Hepatocyte (in vitro differentiated cells): ENCODE results near the gene RPS6KA2. TPM values are rescaled to one million over a fixed set of nuclear protein-coding genes. Genes with fewer than 3 reads are reported as not detected.
A peak's percentile ranks its signal among the peaks of the same experiment; 100 is the strongest.

Source experiments
- DNase-seq: peaks from one replicate; pipeline ENCODE4 v3.0.0-alpha.2; 2016; ENCODE audit warnings: low spot score
- H2AFZ ChIP-seq: fragments of 200-600 bp; sonication (generic); 2 replicates; pipeline ENCODE4 v1.6.0; 2016; ENCODE audit warnings: antibody characterized with exemption, mild to moderate bottlenecking
- H3K27ac ChIP-seq: fragments of 200-600 bp; sonication (generic); 2 replicates; pipeline ENCODE4 v1.5.1; 2016; ENCODE audit warnings: mild to moderate bottlenecking
- H3K27me3 ChIP-seq: fragments of 200-600 bp; sonication (generic); 2 replicates; pipeline ENCODE4 v1.6.1; 2016
- H3K36me3 ChIP-seq: fragments of 200-600 bp; sonication (generic); replicated peaks from 2 replicates; pipeline ENCODE4 v1.5.1; 2016; ENCODE audit warnings: low read depth; ENCODE audit not compliant: insufficient read depth
- H3K4me1 ChIP-seq: fragments of 200-600 bp; sonication (generic); 2 replicates; pipeline ENCODE4 v1.5.1; 2016; ENCODE audit warnings: mild to moderate bottlenecking, moderate library complexity; ENCODE audit not compliant: insufficient read depth
- H3K4me2 ChIP-seq: fragments of 200-600 bp; sonication (generic); 2 replicates; pipeline ENCODE4 v1.6.0; 2016
- H3K4me3 ChIP-seq: fragments of 200-600 bp; sonication (generic); 2 replicates; pipeline ENCODE4 v1.5.1; 2016; ENCODE audit warnings: mild to moderate bottlenecking
- H3K79me2 ChIP-seq: fragments of 200-600 bp; sonication (generic); 2 replicates; pipeline ENCODE4 v1.6.0; 2017; ENCODE audit warnings: mild to moderate bottlenecking
- H3K9me2 ChIP-seq: fragments of 200-600 bp; sonication (generic); replicated peaks from 2 replicates; pipeline ENCODE4 v1.6.0; 2017; ENCODE audit warnings: mild to moderate bottlenecking; ENCODE audit not compliant: insufficient read depth
- H3K9me3 ChIP-seq: fragments of 200-600 bp; sonication (generic); 2 replicates; pipeline ENCODE4 v1.5.1; 2016; ENCODE audit warnings: low read depth, mild to moderate bottlenecking
- H4K20me1 ChIP-seq: fragments of 200-600 bp; sonication (generic); 2 replicates; pipeline ENCODE4 v1.6.0; 2016; ENCODE audit warnings: mild to moderate bottlenecking; ENCODE audit not compliant: insufficient read depth, poor library complexity, severe bottlenecking
- EZH2 ChIP-seq: fragments of 200-600 bp; sonication (generic); IDR thresholded peaks from 2 replicates; pipeline ENCODE4 v1.6.1; 2016; ENCODE audit warnings: antibody characterized with exemption, mild to moderate bottlenecking, borderline replicate concordance
- EZH2phosphoT487 ChIP-seq: fragments of 200-600 bp; sonication (generic); IDR thresholded peaks from one replicate; pipeline ENCODE4 v1.6.1; 2018; ENCODE audit warnings: antibody characterized with exemption, mild to moderate bottlenecking, low read depth, moderate library complexity; ENCODE audit not compliant: unreplicated experiment, severe bottlenecking
- WGBS: methylation state at CpG from one replicate; pipeline ENCODE4 v1.1.6; 2016; ENCODE audit warnings: low lambda C conversion rate; ENCODE audit errors: missing lambda C conversion rate; 5-methylcytosine and 5-hydroxymethylcytosine counted together
- polyA plus RNA-seq: library from polyadenylated mRNA; unstranded; fragments of >200 nt; fragmentation: Nextera tagmentation; extraction: Ambion mirVana; gene quantifications from 2 replicates; pipeline ENCODE4 v1.2.1, GENCODE V29; 2016
- total RNA-seq: library from RNA; depleted of rRNA; stranded (reverse); fragments of >200 nt; gene quantifications from 2 replicates; pipeline ENCODE4 v1.2.3, GENCODE V29; 2014
- TF ChIP-seq, protein P1 (sequence below): fragments of 200-600 bp; sonication (generic); IDR thresholded peaks from 2 replicates; pipeline ENCODE4 v1.5.1; 2016; ENCODE audit warnings: antibody characterized with exemption, mild to moderate bottlenecking; ENCODE audit not compliant: poor library complexity

Gene RPS6KA2
- total and polyA plus RNA-seq, 2 experiments from 2014 or later, result 27.7 to 29.2 TPM

DNA sequence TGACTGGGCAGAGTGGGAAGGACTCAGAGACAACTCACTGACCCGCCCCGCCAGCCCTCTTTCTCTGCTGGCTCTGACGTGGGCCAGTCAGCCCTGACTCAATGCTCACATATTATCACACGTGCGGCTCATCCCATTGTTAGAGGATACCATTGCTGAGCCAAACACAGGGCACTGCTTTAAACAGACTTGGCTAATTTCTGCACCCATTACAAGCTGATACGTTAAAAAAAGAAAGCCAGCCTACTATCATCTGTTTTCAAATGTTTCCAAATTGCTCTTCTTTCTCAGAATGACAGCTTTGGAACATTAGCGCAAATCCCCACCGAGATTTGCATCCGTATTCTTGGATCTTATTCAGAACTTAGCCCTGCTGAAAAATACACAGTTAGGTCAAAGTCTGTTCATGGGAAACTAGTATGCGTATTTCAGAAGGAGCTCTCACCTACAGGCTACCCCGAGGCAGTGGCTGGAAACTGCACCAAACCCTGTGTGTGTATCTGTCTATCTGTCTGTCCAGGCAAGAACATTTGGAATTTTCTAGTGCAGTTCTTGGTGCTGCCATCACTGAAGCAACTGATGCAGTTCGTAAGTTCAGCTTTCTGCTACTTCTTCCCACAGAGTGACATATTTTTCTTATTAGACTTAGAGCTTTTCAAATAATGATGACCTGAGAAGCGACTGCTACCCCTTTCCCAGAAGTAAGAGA lies 73.3 kb downstream of the RPS6KA2 start:
- WGBS, result 76% methylated on average over 13 of the region's 13 CpGs
- H2AFZ ChIP-seq, result no peak overlapping the region
- H3K9me3 ChIP-seq, result no peaks in the 10 kb centered on the region
- peak overlapping the region; percentile 9 for H3K4me2 ChIP-seq
- H3K9me2 ChIP-seq, result no peaks in the 10 kb centered on the region
- H3K36me3 ChIP-seq, result no peaks in the 10 kb centered on the region
- peak overlapping the region; percentile 38 for H3K27ac ChIP-seq
- H3K4me1 ChIP-seq, result peaks cover 5% of the 10 kb centered on the region
- no peak overlapping the region for H3K4me3 ChIP-seq
- H3K27me3 ChIP-seq, result no peaks in the 10 kb centered on the region
- H4K20me1 ChIP-seq, result no peaks in the 10 kb centered on the region
- TF ChIP-seq EZH2phosphoT487, result no peak
- no peak for TF ChIP-seq EZH2
- TF ChIP-seq, protein P1, sequence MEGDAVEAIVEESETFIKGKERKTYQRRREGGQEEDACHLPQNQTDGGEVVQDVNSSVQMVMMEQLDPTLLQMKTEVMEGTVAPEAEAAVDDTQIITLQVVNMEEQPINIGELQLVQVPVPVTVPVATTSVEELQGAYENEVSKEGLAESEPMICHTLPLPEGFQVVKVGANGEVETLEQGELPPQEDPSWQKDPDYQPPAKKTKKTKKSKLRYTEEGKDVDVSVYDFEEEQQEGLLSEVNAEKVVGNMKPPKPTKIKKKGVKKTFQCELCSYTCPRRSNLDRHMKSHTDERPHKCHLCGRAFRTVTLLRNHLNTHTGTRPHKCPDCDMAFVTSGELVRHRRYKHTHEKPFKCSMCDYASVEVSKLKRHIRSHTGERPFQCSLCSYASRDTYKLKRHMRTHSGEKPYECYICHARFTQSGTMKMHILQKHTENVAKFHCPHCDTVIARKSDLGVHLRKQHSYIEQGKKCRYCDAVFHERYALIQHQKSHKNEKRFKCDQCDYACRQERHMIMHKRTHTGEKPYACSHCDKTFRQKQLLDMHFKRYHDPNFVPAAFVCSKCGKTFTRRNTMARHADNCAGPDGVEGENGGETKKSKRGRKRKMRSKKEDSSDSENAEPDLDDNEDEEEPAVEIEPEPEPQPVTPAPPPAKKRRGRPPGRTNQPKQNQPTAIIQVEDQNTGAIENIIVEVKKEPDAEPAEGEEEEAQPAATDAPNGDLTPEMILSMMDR, result no peak
- no peak for DNase-seq
- H3K79me2 ChIP-seq, result peaks cover 20% of the 10 kb centered on the region

DNA sequence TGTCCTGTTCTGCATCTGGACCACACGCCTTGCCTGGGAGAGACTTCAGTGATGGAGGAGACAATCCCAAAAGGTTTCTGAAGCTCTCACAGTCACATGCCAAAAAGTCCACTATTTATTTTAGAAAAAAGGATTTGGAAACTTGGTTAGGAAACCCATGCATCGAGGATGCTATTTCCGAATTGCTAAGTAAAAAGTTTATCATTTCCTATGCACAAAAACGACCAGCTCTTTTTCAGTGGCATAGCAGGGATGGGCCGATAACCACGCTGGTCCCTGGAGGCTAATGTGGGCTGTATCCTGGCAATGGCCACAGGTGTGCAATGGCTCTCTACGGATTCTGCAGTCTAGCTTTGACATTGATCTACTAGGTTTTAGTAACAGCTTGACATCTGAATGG lies 74.5 kb downstream of the RPS6KA2 start:
- H3K9me2 ChIP-seq, result no peaks in the 10 kb centered on the region
- TF ChIP-seq, protein P1, result no peak
- TF ChIP-seq EZH2 (no peak), EZH2phosphoT487 (no peak)
- H3K4me2 ChIP-seq, result no peak overlapping the region
- no peaks in the 10 kb centered on the region for H4K20me1 ChIP-seq
- H3K27ac ChIP-seq, result no peak overlapping the region
- H3K27me3 ChIP-seq, result no peaks in the 10 kb centered on the region
- no peak for DNase-seq
- H3K4me1 ChIP-seq, result peaks cover 5% of the 10 kb centered on the region
- H3K9me3 ChIP-seq, result no peaks in the 10 kb centered on the region
- H3K36me3 ChIP-seq, result no peaks in the 10 kb centered on the region
- no peak overlapping the region for H2AFZ ChIP-seq
- no peak overlapping the region for H3K4me3 ChIP-seq
- peaks cover 16% of the 10 kb centered on the region for H3K79me2 ChIP-seq
- WGBS, result 85% methylated on average over 7 of the region's 7 CpGs

DNA sequence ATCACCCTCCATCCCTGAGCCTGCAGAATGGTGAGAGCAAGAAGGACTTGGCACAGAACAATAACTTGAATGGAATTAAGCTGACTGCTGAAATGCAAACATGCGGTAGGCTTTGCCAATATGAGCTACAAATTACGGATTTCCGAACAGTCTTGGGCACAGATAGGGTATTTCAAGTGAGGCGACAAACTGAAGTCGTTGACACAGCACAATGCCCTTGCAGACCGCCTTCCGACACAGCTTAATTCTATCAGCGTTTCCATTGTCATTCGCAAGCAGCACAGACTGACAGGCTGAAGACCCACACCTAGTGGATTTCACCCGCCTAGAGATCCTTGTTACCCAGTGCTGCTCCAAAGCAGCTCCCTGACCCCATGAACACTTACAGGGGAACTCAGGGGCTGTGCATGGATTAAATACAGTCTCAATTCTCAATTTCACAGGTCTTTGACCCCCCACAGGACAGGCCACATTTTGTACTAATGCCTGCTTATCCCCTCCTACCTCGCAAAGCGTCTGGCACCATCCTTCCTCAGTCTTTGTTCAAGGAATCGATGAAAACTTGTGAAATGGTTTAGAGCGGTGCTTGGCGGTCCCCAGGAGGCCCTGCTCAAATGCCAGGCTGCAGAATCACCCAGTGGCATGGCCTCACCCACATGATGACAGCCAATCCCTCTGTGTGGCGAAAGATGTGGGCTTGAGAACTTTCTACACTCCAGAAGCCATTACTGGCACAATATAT lies 75.1 kb downstream of the RPS6KA2 start:
- Histone ChIP-seq H3K4me3 (no peak overlapping the region), H4K20me1 (no peaks in the 10 kb centered on the region), H3K9me2 (no peaks in the 10 kb centered on the region), H3K4me2 (no peak overlapping the region), H3K79me2 (peaks cover 16% of the 10 kb centered on the region), H2AFZ (no peak overlapping the region), H3K27me3 (no peaks in the 10 kb centered on the region), H3K9me3 (no peaks in the 10 kb centered on the region), H3K4me1 (peaks cover 5% of the 10 kb centered on the region), H3K27ac (no peak overlapping the region), H3K36me3 (no peaks in the 10 kb centered on the region)
- no peak for DNase-seq
- 78% methylated on average over 16 of the region's 16 CpGs for WGBS
- no peak for TF ChIP-seq EZH2phosphoT487
- TF ChIP-seq, protein P1, result no peak
